PFSK-1 (cell line): ENCODE data around the gene PHACTR1.

ENCODE experiments used
- FOXP2 ChIP-seq: optimal IDR thresholded peaks from 2 replicates; pipeline ENCODE3; 2011; ENCODE audit warnings: borderline replicate concordance, control low read depth, inconsistent platforms; ENCODE audit not compliant: insufficient read depth; ENCODE audit errors: extremely low read length, extremely low read depth
- POLR2AphosphoS5 ChIP-seq: IDR thresholded peaks from 2 replicates; pipeline ENCODE4 v1.6.1; 2012; ENCODE audit warnings: low read depth, mild to moderate bottlenecking, control low read depth, low read length, moderate library complexity
- SIN3A ChIP-seq: IDR thresholded peaks from 2 replicates; pipeline ENCODE4 v1.6.1; 2012; ENCODE audit warnings: mild to moderate bottlenecking, low read length, moderate library complexity, borderline replicate concordance; ENCODE audit not compliant: insufficient read depth
- TAF1 ChIP-seq: IDR thresholded peaks from 2 replicates; pipeline ENCODE4 v1.6.1; 2012; ENCODE audit warnings: low read length, control low read depth, borderline replicate concordance; ENCODE audit not compliant: insufficient read depth
- TF ChIP-seq, protein P1 (sequence below), 2 experiments: IDR thresholded peaks; 2 replicates each; pipeline versions ENCODE4 v1.6.1 to v1.8.0; 2011 to 2012; ENCODE audit warnings: low read depth in 2 of 2, low read length in 2 of 2, control low read depth in 1 of 2, inconsistent platforms in 1 of 2, mild to moderate bottlenecking in 1 of 2, moderate library complexity in 1 of 2; ENCODE audit not compliant: insufficient read depth in 1 of 2

DNA sequence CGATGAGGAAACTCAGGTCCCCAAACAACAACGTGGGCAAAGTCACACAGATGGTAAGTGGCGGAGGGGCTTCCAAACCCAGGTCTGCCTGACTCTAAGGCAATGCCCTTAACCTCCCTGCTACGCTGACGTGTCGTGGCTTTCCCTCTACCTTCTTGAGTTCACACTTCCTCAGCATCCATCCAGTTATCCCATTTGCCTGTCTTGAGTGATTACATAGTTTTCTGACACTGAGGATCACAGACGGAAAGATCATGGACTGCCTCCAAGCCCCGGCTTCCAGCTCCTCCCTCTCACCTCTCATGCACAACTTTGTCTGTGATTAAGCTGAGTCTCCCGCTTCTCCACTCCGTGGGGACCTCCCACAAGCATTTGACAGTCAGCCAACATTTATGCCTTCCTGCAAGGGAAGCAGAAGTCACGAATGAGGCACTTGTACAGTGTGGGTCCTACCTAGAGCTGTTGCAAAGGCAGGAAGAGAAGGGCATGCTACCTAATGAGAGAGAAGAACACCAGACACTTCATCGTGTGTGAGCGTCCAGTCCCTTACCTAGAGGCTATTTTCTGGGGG lies 578.0 kb downstream of the PHACTR1 start:
- TF ChIP-seq, protein P1, sequence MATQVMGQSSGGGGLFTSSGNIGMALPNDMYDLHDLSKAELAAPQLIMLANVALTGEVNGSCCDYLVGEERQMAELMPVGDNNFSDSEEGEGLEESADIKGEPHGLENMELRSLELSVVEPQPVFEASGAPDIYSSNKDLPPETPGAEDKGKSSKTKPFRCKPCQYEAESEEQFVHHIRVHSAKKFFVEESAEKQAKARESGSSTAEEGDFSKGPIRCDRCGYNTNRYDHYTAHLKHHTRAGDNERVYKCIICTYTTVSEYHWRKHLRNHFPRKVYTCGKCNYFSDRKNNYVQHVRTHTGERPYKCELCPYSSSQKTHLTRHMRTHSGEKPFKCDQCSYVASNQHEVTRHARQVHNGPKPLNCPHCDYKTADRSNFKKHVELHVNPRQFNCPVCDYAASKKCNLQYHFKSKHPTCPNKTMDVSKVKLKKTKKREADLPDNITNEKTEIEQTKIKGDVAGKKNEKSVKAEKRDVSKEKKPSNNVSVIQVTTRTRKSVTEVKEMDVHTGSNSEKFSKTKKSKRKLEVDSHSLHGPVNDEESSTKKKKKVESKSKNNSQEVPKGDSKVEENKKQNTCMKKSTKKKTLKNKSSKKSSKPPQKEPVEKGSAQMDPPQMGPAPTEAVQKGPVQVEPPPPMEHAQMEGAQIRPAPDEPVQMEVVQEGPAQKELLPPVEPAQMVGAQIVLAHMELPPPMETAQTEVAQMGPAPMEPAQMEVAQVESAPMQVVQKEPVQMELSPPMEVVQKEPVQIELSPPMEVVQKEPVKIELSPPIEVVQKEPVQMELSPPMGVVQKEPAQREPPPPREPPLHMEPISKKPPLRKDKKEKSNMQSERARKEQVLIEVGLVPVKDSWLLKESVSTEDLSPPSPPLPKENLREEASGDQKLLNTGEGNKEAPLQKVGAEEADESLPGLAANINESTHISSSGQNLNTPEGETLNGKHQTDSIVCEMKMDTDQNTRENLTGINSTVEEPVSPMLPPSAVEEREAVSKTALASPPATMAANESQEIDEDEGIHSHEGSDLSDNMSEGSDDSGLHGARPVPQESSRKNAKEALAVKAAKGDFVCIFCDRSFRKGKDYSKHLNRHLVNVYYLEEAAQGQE (IDR thresholded peaks at IDR 0.05; ENCODE audit: insufficient read depth in 1 of 2, low read depth in 2 of 2, low read length in 2 of 2) = no peak
- no peak for TF ChIP-seq POLR2AphosphoS5
- no peak for TF ChIP-seq FOXP2
- TF ChIP-seq TAF1 = no peak
- no peak for TF ChIP-seq SIN3A
